Midbrain (tissue), 1 donor: Measurements from ENCODE around the gene UNC93A.
"Not testable (repeated sequence)": the region's sequence is repeated elsewhere in the genome, so short reads cannot be mapped to it uniquely, and the experiment has no call there.

ENCODE experiments used
- DNase-seq: peaks from one replicate; lab custom pipeline; 2025; lab: John Stamatoyannopoulos, UW

UNC93A gene

GRCh38 chr6:167341038-167341583 lies 50.0 kb downstream of the UNC93A start:
- no peak for DNase-seq

- no peak for DNase-seq
These were observed 50.8 kb downstream of the UNC93A start for GRCh38 chr6:167341665-167342655.

GRCh38 chr6:167342879-167343610 lies 51.9 kb downstream of the UNC93A start:
- DNase-seq, result no peak

- no peak for DNase-seq
These were observed 54.2 kb downstream of the UNC93A start for GRCh38 chr6:167345348-167345747.

- no peak for DNase-seq
These were observed 54.8 kb downstream of the UNC93A start for GRCh38 chr6:167345960-167346359.

GRCh38 chr6:167347226-167347625 lies 56.1 kb downstream of the UNC93A start:
- no peak for DNase-seq

- DNase-seq, result no peak
These were observed 58.6 kb downstream of the UNC93A start for GRCh38 chr6:167349631-167350274.

GRCh38 chr6:167350275-167350696 lies 59.2 kb downstream of the UNC93A start:
- DNase-seq, result no peak

- peak; percentile 51 for DNase-seq
These were observed 59.9 kb downstream of the UNC93A start for GRCh38 chr6:167350731-167351655.

GRCh38 chr6:167351656-167352345 lies 60.7 kb downstream of the UNC93A start:
- DNase-seq, result no peak

GRCh38 chr6:167356874-167357273 lies 65.8 kb downstream of the UNC93A start:
- DNase-seq, result no peak

GRCh38 chr6:167358394-167358793 lies 67.3 kb downstream of the UNC93A start:
- DNase-seq, result not testable (repeated sequence)

- not testable (repeated sequence) for DNase-seq
These were observed 70.1 kb downstream of the UNC93A start for GRCh38 chr6:167361170-167361569.
